NCI-H1436 treated with DMSO at 0.1 percent for 48 hours (cell line): ENCODE data around the gene STOML3.
"Not testable (repeated sequence)": the region's sequence is repeated elsewhere in the genome, so short reads cannot be mapped to it uniquely, and the experiment has no call there.

ENCODE experiments used
- DNase-seq: peaks from one replicate; lab custom pipeline; 2025; lab: John Stamatoyannopoulos, UW

The STOML3 gene

GRCh38 chr13:38990693-38991092 is at the start of gene STOML3:
Gene STOML3, minus strand, starts transcription at chr13:38990831. Its CDS starts 110 bp downstream, at chr13:38990721.
- no peak for DNase-seq

- DNase-seq, result no peak
These were observed 49.6 kb upstream of the STOML3 start for GRCh38 chr13:39040206-39040605.

GRCh38 chr13:39039041-39039440 is 48.4 kb upstream of the STOML3 start:
- DNase-seq, result no peak

GRCh38 chr13:39038569-39039030 is 48.0 kb upstream of the STOML3 start:
- DNase-seq, result no peak

GRCh38 chr13:39037880-39038568 is 47.4 kb upstream of the STOML3 start, which contains the start of the genes NHLRC3 and PROSER1:
Gene NHLRC3, plus strand, starts transcription at chr13:39038456. Its CDS starts 184 bp downstream, at chr13:39038640.
Gene PROSER1, minus strand, starts transcription at chr13:39038089. Its CDS starts 847 bp downstream, at chr13:39037242.
- peak; percentile 21 for DNase-seq

GRCh38 chr13:39037410-39037879 is 46.8 kb upstream of the STOML3 start:
- no peak for DNase-seq

- no peak for DNase-seq
These were observed 45.6 kb upstream of the STOML3 start for GRCh38 chr13:39036212-39036611.

- no peak for DNase-seq
These were observed 45.2 kb upstream of the STOML3 start for GRCh38 chr13:39035799-39036198.

GRCh38 chr13:39035204-39035603 is 44.6 kb upstream of the STOML3 start:
- DNase-seq, result no peak

- no peak for DNase-seq
These were observed 43.5 kb upstream of the STOML3 start for GRCh38 chr13:39034085-39034484.

GRCh38 chr13:39032150-39032549 is 41.5 kb upstream of the STOML3 start:
- no peak for DNase-seq

GRCh38 chr13:39025433-39025839 is 34.8 kb upstream of the STOML3 start:
- DNase-seq, result no peak

GRCh38 chr13:39023761-39024160 is 33.1 kb upstream of the STOML3 start:
- no peak for DNase-seq

- no peak for DNase-seq
These were observed 32.7 kb upstream of the STOML3 start for GRCh38 chr13:39023316-39023715.

- no peak for DNase-seq
These were observed 30.3 kb upstream of the STOML3 start for GRCh38 chr13:39020853-39021462.

- DNase-seq, result no peak
These were observed 26.2 kb upstream of the STOML3 start for GRCh38 chr13:39016787-39017186.

- no peak for DNase-seq
These were observed 25.5 kb upstream of the STOML3 start for GRCh38 chr13:39016087-39016486.

- no peak for DNase-seq
These were observed 22.8 kb upstream of the STOML3 start for GRCh38 chr13:39013462-39013861.

GRCh38 chr13:39012608-39013007 is 22.0 kb upstream of the STOML3 start:
- DNase-seq, result no peak

- not testable (repeated sequence) for DNase-seq
These were observed 15.9 kb upstream of the STOML3 start for GRCh38 chr13:39006371-39007111.

- DNase-seq, result no peak
These were observed 8.1 kb upstream of the STOML3 start for GRCh38 chr13:38998739-38999138.

GRCh38 chr13:38993381-38993780 is 2.8 kb upstream of the STOML3 start:
- DNase-seq, result no peak

- DNase-seq, result no peak
These were observed 9.5 kb downstream of the STOML3 start for GRCh38 chr13:38981096-38981495.
